Measurements from ENCODE around the gene SS18L1.

Gene SS18L1

GRCh38 chr20:62175711-62176110 is 32.1 kb downstream of the SS18L1 start:
- no peak for FAIRE-seq

DNA sequence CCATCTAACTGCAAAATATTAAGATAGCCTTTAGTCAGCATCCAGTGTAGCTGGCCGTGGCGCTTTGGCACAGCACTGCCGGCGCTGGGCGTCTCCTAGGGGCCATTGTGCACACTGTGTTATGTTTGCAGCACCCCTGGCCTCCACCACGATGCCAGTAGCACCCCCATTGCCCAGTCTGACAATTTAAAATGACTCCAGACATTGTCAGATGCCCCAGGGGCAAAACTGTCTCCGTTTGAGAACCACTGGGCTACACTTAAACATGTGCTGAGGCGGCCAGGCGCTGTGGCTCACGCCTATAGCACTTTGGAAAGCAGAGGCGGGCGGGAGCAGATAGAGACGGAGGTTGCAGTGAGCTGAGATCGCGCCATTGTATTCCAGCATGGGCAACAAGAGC is 33.3 kb downstream of the SS18L1 start:
- FAIRE-seq = no peak

GRCh38 chr20:62177307-62177706 is 33.7 kb downstream of the SS18L1 start:
- FAIRE-seq = no peak

- no peak for FAIRE-seq
These were observed 35.0 kb downstream of the SS18L1 start for GRCh38 chr20:62178316-62179161.

GRCh38 chr20:62179162-62179504 is 35.6 kb downstream of the SS18L1 start:
- no peak for FAIRE-seq

DNA sequence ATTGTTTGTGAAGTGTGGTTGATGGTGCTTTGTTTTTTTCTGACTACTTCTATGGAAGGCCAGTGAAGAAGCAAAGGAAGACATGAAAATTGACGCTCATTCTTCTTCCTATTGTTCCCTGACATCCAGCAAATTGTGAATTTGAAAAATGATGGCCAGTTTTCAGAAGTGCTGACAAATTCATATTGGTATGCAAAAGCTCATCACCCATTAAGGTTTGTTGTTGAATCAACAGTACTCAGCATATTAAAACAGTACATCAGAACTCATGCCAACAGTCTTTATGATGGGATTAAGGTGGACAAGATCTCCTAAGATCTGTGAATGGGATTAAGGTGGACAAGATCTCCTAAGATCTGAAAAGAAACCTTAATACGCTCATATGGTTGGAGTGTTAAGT is 38.2 kb downstream of the SS18L1 start:
- no peak for FAIRE-seq

DNA sequence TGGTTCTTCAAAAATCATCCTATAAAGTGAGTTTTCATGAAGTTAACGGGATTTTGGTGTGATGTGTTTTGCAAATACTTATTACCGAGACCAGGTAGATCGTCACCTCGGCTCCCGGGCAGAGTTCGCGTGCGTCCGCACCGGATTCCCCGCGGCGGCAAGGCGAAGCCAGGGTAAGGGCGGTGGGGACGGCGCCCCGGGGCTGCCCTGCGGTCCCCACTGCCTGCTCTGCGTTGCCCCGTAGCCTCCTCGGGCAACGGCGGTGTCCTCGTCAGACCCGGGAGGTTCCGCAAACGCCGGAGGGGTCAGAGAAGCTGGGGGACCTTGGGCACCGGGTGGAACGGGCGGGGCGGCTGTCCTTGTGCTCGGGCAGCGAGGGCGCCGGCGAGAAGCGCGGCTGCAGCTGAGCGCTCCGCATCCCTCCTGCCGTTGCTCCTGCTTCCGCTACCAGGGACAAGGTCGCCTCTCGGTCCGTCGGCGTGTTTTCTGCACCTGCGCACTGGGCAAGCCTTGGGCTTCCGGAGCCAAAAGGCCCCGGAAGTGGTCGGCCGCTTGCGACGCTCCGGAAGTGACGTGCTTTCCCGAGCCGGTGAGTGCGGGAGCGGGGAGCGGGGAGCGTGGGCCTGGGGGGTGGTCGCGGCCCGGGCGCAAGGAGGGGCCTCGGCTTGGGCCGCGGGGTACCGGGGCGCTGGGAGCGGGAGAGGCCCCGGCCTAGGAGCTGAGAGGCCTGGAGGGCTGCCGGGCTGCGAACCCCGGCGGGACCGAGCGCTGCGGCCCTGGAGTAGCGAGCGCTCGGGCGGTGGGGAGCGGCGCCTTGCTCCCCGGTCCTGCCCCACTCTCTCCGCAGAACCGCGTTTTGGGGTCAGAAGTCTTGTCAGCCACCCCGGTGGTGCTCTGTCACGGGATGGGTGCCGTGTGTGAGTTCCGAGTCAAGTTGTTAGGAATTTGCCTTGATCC is 39.2 kb downstream of the SS18L1 start, which contains the start of gene MTG2:
Gene MTG2, plus strand, starts transcription at position 560 of the 957 bp plus-strand sequence. CDS start 10,393 bp downstream, outside the sequence.
- no peak for FAIRE-seq

DNA sequence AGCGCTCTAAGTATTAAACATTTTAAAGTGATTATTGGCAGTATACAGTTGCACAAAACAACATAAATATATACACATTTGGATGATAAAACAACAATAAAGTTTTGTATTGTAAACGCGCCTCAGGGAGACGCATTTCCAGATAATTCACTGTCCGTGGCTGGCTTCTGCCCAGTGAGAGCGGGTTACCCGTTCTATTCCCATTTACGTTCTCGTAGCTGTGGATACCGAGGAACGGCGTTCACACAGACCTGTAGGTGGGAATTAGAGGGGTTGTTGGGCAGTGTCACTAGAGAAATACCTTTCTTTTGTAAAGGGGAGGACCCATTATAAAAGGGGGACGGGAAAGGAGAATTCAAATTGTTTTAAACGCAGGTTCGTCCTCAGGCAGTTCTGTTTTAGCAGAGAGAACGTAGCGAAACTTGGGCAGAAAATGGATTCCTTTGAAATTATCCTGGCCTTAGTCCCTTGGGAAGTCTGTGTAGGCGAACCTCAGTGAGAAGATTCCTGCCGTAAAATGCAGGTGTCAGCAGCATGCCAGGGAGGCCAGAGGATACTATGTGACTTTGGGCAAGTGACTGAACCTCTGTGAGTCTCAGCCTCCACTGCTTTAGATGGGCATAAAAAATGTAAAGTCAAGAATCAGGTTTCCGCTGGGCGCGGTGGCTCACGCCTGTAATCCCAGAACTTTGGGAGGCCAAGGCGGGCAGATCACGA is 40.0 kb downstream of the SS18L1 start:
- no peak for FAIRE-seq

DNA sequence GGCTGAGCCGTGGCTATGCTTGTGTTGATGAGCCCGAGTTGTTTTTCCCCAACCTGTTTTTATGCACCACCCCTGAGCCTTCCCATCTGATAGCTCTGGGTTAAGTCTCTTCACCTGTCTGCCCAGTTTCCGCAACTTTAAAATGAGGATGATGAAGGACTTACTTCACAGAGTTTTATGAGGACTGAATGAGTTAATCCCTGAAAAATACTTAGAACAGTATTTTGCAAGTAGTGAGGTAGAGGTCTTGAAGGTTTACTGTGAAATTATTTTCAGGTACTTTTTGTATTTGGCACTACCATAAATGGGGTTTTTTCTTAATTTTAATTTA is 42.5 kb downstream of the SS18L1 start:
- FAIRE-seq = no peak

- no peak for FAIRE-seq
These were observed 43.6 kb downstream of the SS18L1 start for GRCh38 chr20:62186887-62187866.

GRCh38 chr20:62190639-62191411 is 47.3 kb downstream of the SS18L1 start:
- FAIRE-seq = no peak

GRCh38 chr20:62191781-62192559 is 48.4 kb downstream of the SS18L1 start:
- FAIRE-seq = no peak

DNA sequence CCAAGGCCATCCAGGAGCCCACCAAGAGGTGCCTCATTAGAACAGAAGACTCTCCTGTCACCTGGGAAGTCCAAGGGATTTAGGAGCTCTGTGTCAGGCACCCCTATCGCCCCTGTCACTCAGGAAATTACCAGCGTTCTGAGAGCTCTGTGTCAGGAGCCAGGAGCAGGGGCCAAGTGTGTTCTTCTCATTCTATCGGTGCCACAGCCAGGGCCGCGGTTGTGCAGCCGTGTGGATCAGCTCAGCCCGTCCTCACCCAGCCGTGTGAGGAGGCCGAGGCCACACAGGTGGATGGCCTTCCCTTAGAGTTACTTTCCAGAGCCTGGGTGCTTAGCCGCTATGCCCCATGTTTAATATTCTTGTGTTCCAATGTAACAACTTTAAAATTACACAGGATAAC is 49.1 kb downstream of the SS18L1 start:
- FAIRE-seq = no peak

- no peak for FAIRE-seq
These were observed 49.8 kb downstream of the SS18L1 start for GRCh38 chr20:62193079-62194025.

GRCh38 chr20:62195075-62195405 is 51.5 kb downstream of the SS18L1 start:
- no peak for FAIRE-seq

DNA sequence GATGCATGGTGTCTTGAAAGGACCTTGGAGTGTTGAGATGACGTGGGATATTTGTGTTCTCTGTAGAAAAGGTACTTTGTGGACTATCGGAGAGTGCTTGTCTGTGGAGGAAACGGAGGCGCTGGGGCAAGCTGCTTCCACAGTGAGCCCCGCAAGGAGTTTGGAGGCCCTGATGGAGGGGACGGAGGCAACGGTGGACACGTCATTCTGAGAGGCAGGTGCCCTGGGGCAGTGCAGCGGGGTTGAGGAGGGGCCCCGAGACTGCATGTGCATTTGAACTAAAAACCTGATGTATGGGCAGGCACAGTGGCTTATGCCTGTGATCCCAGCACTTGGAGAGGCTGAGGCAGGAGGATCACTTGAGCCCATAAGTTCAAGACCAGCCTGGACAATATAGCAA is 52.2 kb downstream of the SS18L1 start:
- no peak for FAIRE-seq

- FAIRE-seq = no peak
These were observed 52.7 kb downstream of the SS18L1 start for GRCh38 chr20:62196286-62196685.

DNA sequence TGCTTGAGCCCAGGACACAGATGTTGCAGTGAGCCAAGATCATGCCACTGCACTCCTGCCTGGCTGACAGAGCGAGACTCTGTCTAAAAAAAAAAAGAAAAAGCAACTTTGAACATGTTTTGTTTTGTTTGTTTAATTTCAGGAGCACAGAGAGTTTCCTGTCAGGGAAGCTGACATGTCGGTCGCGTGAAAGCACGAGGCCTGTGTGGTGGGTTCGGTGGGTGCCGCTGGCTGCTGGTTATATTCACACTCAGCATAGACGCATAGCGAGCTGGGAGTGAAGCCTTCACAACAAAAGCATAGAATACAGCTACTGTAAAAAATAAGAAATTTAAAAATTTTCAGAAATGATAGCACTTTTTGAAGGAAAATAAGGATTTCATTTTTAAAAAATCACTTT is 53.7 kb downstream of the SS18L1 start:
- FAIRE-seq = no peak

GRCh38 chr20:62197801-62198200 is 54.2 kb downstream of the SS18L1 start:
- FAIRE-seq = no peak
